ENCODE data around the gene NF1.

The NF1 gene

GRCh38 chr17:31392856-31393748, 298.3 kb downstream of the NF1 start:
- DNase-seq (ENCODE audit: extremely low spot score), result no peak
- TF ChIP-seq CTCF (IDR thresholded peaks at IDR 0.05; ENCODE audit: control extremely low read depth, extremely low read depth, low read depth, missing control alignments), result no peak
- ChIA-PET CTCF (no interaction called here), POLR2A (no interaction called here)

GRCh38 chr17:31393749-31394146, 299.0 kb downstream of the NF1 start:
- no peak for DNase-seq (ENCODE audit: extremely low spot score)
- TF ChIP-seq CTCF (IDR thresholded peaks at IDR 0.05; ENCODE audit: control extremely low read depth, extremely low read depth, low read depth, missing control alignments), result no peak
- POLR2A ChIA-PET, result no interaction called here
- CTCF ChIA-PET, result no interaction called here

- POLR2A ChIA-PET, result no interaction called here
- CTCF ChIA-PET, result no interaction called here
- no peak for DNase-seq (ENCODE audit: extremely low spot score)
- no peak for TF ChIP-seq CTCF (IDR thresholded peaks at IDR 0.05; ENCODE audit: control extremely low read depth, extremely low read depth, low read depth, missing control alignments)
Observed at GRCh38 chr17:31394544-31394943, 299.8 kb downstream of the NF1 start.

DNA sequence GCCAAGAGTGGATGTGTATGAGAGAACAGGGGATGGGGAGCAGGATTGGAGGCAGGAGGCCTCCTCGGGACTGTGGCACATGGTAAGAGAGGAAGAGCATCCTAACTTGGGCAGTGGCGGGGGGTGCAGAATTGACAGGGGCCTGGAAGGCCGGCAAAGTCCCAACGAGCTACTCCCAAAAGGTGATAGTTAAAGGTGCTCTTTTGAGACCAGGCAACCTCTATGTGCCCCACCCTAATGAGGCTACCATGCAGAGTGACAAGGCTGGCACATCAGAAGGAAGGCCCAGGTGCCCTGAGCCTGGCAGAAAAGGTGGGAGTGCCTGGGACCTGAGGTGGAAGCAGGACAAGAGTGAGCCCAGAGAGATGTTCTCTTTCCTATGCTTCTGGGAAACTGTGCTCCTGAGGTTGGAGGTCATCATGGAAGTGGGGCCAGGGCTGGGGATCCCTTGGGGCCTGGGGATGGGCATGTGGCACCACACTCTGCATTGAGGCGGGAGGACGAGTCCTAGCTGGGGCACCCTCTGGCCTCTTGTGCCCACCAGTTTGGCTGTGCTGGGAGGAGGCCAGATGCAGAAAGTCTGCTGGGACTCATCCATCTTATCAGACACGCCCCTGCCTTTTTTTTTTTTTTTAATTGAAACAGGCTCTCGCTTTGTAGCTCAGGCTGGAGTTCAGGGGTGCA, 302.6 kb downstream of the NF1 start:
- ChIA-PET POLR2A (no interaction called here), CTCF (interaction anchor here (0.9 to 1.4 kb wide), 3 partner anchors 8 to 105 kb away, joined by 3 read pairs; no protein-coding TSS in a partner anchor)
- TF ChIP-seq CTCF (IDR thresholded peaks at IDR 0.05; ENCODE audit: control extremely low read depth, extremely low read depth, low read depth, missing control alignments), result no peak
- no peak for DNase-seq (ENCODE audit: extremely low spot score)

DNA sequence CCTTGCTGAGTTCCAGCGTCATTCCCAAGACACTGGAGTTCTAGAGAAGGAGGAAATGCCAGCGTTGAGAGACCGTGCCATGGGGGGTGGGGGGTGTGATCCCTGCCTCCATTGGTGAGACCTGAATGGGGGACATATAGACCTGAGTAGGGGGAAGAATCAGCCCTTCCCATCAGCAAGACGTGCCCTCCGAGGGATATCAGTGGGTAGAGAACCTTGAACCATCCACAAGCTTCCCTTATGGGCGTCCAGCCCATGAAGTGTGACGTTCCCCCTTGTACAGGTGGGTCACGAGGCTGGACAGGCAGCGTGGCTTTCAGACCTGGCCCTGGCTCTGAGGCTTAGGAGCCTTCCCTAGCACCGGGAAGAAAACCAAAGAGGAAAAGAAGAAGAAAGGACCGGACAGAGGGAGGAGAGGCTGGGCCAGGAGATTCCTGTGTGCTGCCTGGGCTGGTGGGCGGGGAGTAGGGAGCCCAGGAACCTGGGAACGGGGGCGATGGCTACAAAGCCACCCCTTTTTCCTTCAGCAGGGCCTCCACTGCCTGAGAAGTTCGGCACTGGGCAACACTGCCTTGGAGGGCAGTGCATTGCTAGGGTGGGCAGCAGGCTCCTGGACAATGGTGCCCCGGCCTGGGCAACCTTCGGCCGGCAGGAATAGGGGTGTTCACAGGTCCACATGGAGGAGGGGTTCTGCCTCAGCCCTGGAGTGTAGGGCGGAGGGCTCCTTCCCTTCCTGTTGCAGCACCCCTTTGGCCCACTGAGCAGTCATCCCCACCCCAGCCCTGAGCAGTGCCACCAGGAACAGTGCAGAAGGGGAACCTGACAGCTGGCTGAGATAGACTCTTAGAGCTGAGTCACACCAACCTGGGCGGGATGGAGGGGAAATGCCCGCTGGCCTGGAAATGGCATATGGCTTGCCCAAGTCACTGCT, 303.9 kb downstream of the NF1 start:
- CTCF ChIA-PET, result interaction anchor here (0.9 to 1.4 kb wide), 3 partner anchors 9 to 104 kb away, joined by 3 read pairs; no protein-coding TSS in a partner anchor
- TF ChIP-seq CTCF (IDR thresholded peaks at IDR 0.05; ENCODE audit: control extremely low read depth, extremely low read depth, low read depth, missing control alignments), result no peak
- DNase-seq (ENCODE audit: extremely low spot score), result no peak
- POLR2A ChIA-PET, result no interaction called here

DNA sequence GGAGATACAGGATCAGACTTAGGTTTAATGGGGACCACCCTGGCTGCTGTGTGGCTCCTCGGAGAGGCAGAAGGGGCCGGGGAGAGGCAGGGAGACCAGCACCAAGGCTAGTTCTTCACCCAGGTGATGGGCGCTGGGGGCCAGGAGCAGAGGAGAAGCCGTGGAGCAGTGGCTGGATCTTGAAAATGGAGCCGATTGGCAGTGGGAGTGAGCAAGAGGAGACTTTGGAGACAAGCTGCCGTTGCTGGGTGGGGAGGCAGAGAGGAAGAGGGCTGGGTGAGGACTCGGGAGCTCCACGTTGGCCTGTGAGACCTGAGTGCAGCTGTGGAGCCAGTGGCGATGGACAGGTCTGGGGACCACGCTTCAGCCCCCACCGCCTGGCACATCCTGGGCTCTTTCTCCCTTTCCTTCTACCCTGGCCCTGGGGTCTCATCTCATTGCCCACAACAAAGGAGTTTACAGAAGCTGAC, 305.7 kb downstream of the NF1 start:
- TF ChIP-seq CTCF (IDR thresholded peaks at IDR 0.05; ENCODE audit: control extremely low read depth, extremely low read depth, low read depth, missing control alignments), result no peak
- DNase-seq (ENCODE audit: extremely low spot score), result no peak
- CTCF ChIA-PET, result interaction anchor here (1.3 kb wide), 1 partner anchor 13 kb away, joined by 4 read pairs; no protein-coding TSS in a partner anchor
- POLR2A ChIA-PET, result no interaction called here
